Upper lobe of left lung (tissue), 4 donors: Measurements from ENCODE around the gene TK2.

ENCODE experiments used
- POLR2A ChIP-seq, 4 donors: fragments of 450-650 bp; IDR thresholded peaks; one replicate each; pipeline ENCODE4 v1.5.1; 2016 to 2017; ENCODE audit warnings: antibody characterized with exemption in 4 of 4, mild to moderate bottlenecking in 2 of 4
- POLR2AphosphoS5 ChIP-seq, 2 donors: sonication (generic); formaldehyde crosslinking; IDR thresholded peaks; one replicate each; pipeline ENCODE4 v1.5.1; 2017; ENCODE audit warnings: antibody characterized with exemption in 2 of 2
- TF ChIP-seq, protein P1 (sequence below), 6 experiments: fragments of 450-650 bp in 4 of 6; fragments of 200-600 bp in 2 of 6; sonication (generic) in 2 of 6; IDR thresholded peaks; one replicate each; pipeline ENCODE4 v1.5.1; 2016 to 2019; ENCODE audit warnings: antibody characterized with exemption in 6 of 6

DNA sequence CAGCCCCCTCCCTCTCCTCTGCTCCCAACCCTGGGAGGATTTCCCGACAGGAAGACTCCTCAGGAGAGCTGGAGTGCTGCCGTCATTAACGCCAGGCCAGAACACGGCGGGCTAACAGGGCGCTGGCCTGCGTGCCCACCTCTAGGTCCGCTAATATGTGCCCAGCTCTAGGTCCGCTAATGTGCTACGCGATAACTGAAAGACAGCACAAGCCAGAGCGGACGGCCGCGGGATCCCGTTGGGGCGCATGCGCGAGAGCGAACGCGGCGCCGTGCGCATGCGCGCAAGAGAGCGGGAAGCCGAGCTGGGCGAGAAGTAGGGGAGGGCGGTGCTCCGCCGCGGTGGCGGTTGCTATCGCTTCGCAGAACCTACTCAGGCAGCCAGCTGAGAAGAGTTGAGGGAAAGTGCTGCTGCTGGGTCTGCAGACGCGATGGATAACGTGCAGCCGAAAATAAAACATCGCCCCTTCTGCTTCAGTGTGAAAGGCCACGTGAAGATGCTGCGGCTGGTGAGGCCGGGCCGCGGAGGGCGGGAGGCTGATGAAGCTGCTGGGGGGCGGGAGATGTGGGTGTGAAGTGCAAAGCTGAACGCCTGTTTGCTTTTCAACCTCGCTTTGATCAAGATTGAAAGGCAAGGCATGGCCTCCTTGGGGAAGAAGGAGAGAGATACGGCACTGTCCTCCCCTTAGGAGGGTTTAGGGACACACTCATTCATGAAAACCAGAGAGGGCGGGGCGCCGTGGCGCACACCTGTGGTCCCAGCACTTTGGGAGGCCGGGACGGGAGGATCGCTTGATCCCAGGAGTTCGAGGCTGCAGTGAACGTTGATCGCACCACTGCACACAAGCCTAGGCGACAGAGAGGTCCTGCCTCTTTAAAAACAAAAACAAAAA lies 2.6 kb upstream of the TK2 start, which contains the start of gene CKLF:
- TF ChIP-seq POLR2A (IDR thresholded peaks at IDR 0.05), result peak in 3 of 4 donors; percentile 59 to 96 (median 91)
- TF ChIP-seq, protein P1, sequence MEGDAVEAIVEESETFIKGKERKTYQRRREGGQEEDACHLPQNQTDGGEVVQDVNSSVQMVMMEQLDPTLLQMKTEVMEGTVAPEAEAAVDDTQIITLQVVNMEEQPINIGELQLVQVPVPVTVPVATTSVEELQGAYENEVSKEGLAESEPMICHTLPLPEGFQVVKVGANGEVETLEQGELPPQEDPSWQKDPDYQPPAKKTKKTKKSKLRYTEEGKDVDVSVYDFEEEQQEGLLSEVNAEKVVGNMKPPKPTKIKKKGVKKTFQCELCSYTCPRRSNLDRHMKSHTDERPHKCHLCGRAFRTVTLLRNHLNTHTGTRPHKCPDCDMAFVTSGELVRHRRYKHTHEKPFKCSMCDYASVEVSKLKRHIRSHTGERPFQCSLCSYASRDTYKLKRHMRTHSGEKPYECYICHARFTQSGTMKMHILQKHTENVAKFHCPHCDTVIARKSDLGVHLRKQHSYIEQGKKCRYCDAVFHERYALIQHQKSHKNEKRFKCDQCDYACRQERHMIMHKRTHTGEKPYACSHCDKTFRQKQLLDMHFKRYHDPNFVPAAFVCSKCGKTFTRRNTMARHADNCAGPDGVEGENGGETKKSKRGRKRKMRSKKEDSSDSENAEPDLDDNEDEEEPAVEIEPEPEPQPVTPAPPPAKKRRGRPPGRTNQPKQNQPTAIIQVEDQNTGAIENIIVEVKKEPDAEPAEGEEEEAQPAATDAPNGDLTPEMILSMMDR (IDR thresholded peaks at IDR 0.05), result peak in 1 of 6 experiments; percentile 45
- peak; percentile 92 to 94 for TF ChIP-seq POLR2AphosphoS5 (IDR thresholded peaks at IDR 0.05)
